Fibroblast of upper back skin (primary cell): Measurements from ENCODE around the gene CLN5.
"Not testable (repeated sequence)": the region's sequence is repeated elsewhere in the genome, so short reads cannot be mapped to it uniquely, and the experiment has no call there.

ENCODE experiments used
- DNase-seq: peaks from one replicate; pipeline ENCODE4 v3.0.0-alpha.2; 2013

CLN5 gene

DNA sequence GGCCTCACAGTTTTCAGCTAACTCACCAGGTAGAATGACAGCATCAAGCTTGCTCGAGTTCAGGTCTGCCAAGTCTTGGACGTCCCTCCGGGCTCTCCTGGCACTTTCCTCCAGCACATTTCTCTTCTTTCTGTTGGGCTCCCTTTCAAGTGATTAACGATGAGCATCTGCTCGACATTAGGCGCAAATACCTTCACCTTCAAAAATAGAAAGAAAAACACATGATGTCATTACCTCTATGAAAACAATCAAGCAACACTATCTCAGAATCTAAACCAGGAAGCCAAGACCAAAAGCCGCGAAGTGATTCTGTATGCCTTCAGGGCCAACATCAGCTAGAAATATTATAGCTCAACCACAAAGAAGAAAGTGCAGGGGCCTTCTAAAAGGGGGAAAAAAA, 15.4 kb upstream of the CLN5 start:
- peak; percentile 70 for DNase-seq

DNA sequence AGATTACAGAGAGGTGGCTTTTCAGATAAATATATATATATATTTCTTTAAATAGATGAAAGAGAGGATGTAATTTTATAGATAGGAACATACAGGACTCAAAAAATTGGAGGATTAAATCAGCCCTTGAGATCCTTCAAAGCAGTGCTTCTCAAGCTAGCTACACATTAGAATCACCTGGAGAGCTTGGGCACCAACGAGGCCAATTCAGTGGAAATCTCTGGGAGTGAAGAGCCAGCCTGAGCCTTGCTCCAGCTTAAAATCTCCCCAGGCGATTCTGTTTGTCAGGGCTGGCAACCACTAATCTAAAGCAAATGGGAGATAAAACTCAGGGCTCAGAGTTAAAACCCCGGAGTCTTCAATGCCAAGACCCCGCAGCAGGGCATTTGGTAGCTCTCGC, 15.0 kb upstream of the CLN5 start:
- DNase-seq, result no peak

GRCh38 chr13:76980075-76980718, 11.7 kb upstream of the CLN5 start:
- DNase-seq, result peak; percentile 52

- DNase-seq, result no peak
Measured at GRCh38 chr13:76982061-76982460, 9.8 kb upstream of the CLN5 start.

GRCh38 chr13:76983676-76984075, 8.2 kb upstream of the CLN5 start:
- no peak for DNase-seq

GRCh38 chr13:76991432-76991795, 467 bp upstream of the CLN5 start:
- DNase-seq, result no peak

GRCh38 chr13:76992548-76993001, 694 bp downstream of the CLN5 start:
- no peak for DNase-seq

DNA sequence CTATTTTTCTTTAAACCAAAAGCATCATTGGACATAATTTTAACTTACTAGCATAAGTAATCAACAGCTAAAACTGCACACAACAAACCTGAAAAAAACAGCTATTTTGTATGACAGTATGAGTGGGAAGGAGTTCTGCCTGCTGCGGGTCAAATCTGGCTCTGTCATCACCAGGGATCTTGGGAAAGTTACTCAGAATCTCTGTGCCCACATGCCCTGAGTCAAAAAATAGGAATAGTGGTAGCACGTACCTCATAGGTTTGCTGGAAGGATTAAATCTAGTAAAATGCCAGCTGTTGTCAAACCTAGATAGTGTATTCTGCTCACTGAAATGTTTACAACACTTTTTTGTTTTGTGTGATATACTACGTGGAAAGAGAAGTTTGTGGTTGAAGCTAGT, 1.1 kb downstream of the CLN5 start:
- no peak for DNase-seq

DNA sequence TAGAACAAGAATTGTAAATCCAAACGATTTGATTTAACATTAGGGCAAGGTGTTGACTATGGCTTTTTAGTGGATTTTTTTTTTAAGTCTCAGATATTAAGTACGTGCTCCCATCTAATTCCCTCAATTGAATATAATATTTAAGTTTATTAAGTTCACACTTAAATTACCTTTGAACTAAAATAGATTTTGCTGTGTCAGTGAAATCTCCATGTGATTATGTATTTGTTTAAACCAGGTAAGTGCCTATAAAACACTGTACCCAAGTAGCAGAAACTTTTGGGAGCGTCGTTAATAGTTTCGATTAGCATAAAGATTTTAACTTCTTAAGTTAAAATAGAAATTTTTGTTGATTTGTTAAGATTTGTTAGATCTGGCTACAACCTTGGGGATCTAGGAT, 1.6 kb downstream of the CLN5 start:
- DNase-seq, result no peak

GRCh38 chr13:76994281-76994680, 2.4 kb downstream of the CLN5 start:
- no peak for DNase-seq

DNA sequence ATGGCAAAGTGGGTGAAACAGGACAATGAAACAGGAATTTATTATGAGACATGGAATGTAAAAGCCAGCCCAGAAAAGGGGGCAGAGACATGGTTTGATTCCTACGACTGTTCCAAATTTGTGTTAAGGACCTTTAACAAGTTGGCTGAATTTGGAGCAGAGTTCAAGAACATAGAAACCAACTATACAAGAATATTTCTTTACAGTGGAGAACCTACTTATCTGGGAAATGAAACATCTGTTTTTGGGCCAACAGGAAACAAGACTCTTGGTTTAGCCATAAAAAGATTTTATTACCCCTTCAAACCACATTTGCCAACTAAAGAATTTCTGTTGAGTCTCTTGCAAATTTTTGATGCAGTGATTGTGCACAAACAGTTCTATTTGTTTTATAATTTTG, 8.6 kb downstream of the CLN5 start:
- DNase-seq, result no peak

- DNase-seq, result no peak
Measured at GRCh38 chr13:77001540-77001939, 9.7 kb downstream of the CLN5 start.

DNA sequence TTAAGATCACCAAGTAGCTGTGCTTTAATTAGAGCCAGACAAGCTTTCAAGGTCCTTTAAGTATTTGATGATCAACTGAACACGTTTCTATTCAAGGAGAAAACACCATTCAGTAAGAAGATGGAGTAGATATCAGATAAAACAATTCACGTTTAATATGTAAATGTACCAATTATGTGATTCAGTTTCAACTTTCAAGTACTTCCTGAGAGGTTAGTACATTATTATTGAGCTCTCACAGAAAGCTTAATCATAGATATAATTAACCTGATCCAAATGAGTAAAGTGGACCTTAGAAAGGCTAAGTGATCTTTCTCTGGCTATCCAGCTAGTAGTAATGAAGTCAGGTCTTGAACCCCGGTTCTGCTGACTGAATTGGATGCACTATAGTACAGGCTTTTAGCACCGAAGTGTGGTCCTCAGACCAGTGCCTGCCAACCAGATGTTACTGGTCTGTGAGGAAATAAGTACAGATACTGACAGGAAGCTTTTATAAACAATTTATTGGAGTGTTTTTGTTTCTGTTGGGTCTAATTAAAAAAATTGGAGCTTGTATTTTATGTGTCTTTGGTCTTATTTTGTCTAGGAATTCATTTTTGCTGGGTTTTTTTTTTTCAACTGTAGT, 10.2 kb downstream of the CLN5 start:
- no peak for DNase-seq

- peak; percentile 27 for DNase-seq
Measured at GRCh38 chr13:77002590-77003190, 10.8 kb downstream of the CLN5 start.

GRCh38 chr13:77008337-77008736, 16.5 kb downstream of the CLN5 start:
- not testable (repeated sequence) for DNase-seq

- no peak for DNase-seq
Measured at GRCh38 chr13:77009011-77009410, 17.1 kb downstream of the CLN5 start.

DNA sequence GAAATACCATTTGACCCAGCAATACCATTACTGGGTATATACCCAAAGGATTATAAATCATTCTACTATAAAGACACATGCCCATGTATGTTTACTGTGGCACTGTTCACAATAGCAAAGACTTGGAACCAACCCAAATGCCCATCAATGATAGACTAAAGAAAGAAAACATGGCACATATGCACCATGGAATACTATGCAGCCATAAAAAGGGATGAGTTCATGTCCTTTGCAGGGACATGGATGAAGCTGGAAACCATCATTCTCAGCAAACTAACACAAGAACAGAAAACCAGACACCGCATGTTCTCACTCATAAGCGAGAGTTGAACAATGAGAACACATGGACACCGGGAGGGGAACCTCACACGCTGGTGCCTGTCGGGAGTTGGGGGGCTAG, 17.8 kb downstream of the CLN5 start:
- not testable (repeated sequence) for DNase-seq

DNA sequence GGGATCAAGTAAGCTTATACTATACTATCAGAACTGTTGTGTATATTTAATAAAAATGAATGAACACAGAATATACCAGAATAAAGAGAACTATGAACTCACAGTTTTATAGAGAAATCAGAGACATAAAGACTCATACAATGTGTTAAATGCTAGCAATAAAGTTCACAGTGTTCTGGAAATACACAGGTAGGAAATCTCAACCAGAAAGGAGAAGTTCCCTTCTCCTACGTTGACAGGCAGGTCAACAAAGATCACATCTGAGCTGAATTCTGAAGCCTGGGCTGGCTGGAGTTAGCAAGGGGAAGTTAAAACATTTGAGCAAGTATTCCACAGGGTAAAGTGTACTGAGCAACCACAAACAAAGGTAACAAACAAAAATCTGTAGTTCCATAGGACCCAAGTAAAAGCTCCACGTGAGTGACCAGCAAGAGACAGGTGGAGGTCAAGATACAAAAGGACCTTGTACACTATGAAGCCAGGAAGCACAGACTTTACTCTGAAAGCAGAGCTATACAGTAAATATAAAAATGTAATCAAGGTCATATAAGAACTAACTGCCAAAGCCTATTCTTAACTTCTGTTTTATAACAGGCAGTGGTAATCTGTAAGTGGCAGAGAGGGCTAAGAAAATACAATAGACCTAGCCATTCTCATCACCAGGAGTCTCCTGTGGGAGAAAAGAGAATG, 22.1 kb downstream of the CLN5 start:
- DNase-seq, result no peak

- no peak for DNase-seq
Measured at GRCh38 chr13:77014906-77015685, 23.2 kb downstream of the CLN5 start.

GRCh38 chr13:77016251-77016812, 24.5 kb downstream of the CLN5 start:
- no peak for DNase-seq

GRCh38 chr13:77016888-77017623, 25.2 kb downstream of the CLN5 start:
- DNase-seq, result no peak

GRCh38 chr13:77019756-77020155, 27.9 kb downstream of the CLN5 start:
- no peak for DNase-seq
